Loucy (cell line): ENCODE data around the gene FERD3L.

Experiments
- H2AFZ ChIP-seq: fragments of 200-600 bp; sonication (generic); 2 replicates; pipeline ENCODE4 v1.6.0; 2016; ENCODE audit warnings: antibody characterized with exemption, mild to moderate bottlenecking, low read length, moderate library complexity
- H3F3A ChIP-seq: fragments of 200-600 bp; 2 replicates; pipeline ENCODE4 v1.6.0; 2016; ENCODE audit warnings: antibody characterized with exemption, low read depth, mild to moderate bottlenecking
- H3K27me3 ChIP-seq: fragments of 200-600 bp; sonication (generic); 2 replicates; pipeline ENCODE4 v1.6.1; 2014; ENCODE audit warnings: low read length, mild to moderate bottlenecking; ENCODE audit not compliant: insufficient read depth, poor library complexity, severe bottlenecking
- H3K36me3 ChIP-seq: fragments of 200-600 bp; sonication (generic); 2 replicates; pipeline ENCODE4 v1.6.1; 2016; ENCODE audit warnings: low read length; ENCODE audit not compliant: insufficient read depth
- H3K4me1 ChIP-seq: fragments of 200-600 bp; sonication (generic); 2 replicates; pipeline ENCODE4 v1.5.1; 2014; ENCODE audit warnings: low read length, mild to moderate bottlenecking; ENCODE audit not compliant: insufficient read depth, poor library complexity, severe bottlenecking
- H3K4me2 ChIP-seq: fragments of 200-600 bp; sonication (generic); 2 replicates; pipeline ENCODE4 v1.6.0; 2014; ENCODE audit warnings: antibody characterized with exemption, low read length, low read depth, mild to moderate bottlenecking; ENCODE audit not compliant: poor library complexity, severe bottlenecking
- H3K4me3 ChIP-seq: fragments of 200-600 bp; sonication (generic); 2 replicates; pipeline ENCODE4 v1.5.1; 2014; ENCODE audit warnings: low read length, mild to moderate bottlenecking, mixed read lengths; ENCODE audit not compliant: poor library complexity, severe bottlenecking
- H3K79me2 ChIP-seq: fragments of 200-600 bp; sonication (generic); 2 replicates; pipeline ENCODE4 v1.6.1; 2014; ENCODE audit warnings: low read length; ENCODE audit not compliant: insufficient read depth
- H3K9ac ChIP-seq: fragments of 200-600 bp; sonication (generic); 2 replicates; pipeline ENCODE4 v1.6.0; 2014; ENCODE audit warnings: mild to moderate bottlenecking, low read depth, low read length, moderate library complexity; ENCODE audit not compliant: poor library complexity, severe bottlenecking
- H3K9me2 ChIP-seq: fragments of 200-600 bp; sonication (generic); replicated peaks from 2 replicates; pipeline ENCODE4 v1.6.1; 2016; ENCODE audit warnings: low read depth, low read length, mixed read lengths
- H3K9me3 ChIP-seq: fragments of 200-600 bp; sonication (generic); 2 replicates; pipeline ENCODE4 v1.6.1; 2014; ENCODE audit warnings: mild to moderate bottlenecking, antibody characterized with exemption, low read length, low read depth; ENCODE audit not compliant: insufficient read depth
- H4K20me1 ChIP-seq: fragments of 200-600 bp; sonication (generic); 2 replicates; pipeline ENCODE4 v1.6.0; 2014; ENCODE audit warnings: antibody characterized with exemption, low read length, mild to moderate bottlenecking; ENCODE audit not compliant: insufficient read depth, poor library complexity, severe bottlenecking
- CTCF ChIP-seq: fragments of 200-600 bp; sonication (generic); conservative IDR thresholded peaks from 2 replicates; pipeline ENCODE4 v1.5.1; 2014; ENCODE audit warnings: mild to moderate bottlenecking, antibody characterized with exemption, low read length
- EZH2phosphoT487 ChIP-seq: fragments of 200-600 bp; IDR thresholded peaks from 2 replicates; pipeline ENCODE4 v1.6.1; 2018; ENCODE audit warnings: antibody characterized with exemption, mild to moderate bottlenecking, moderate library complexity, borderline replicate concordance

Gene FERD3L

GRCh38 chr7:19161671-19162070, 16.4 kb upstream of the FERD3L start:
- H3K36me3 ChIP-seq: no peaks in the 10 kb centered on the region
- H3K9ac ChIP-seq: no peak overlapping the region
- no peak overlapping the region for H3K4me2 ChIP-seq
- no peaks in the 10 kb centered on the region for H3K79me2 ChIP-seq
- TF ChIP-seq EZH2phosphoT487 (no peak), CTCF (no peak)
- no peaks in the 10 kb centered on the region for H3K27me3 ChIP-seq
- H3K4me1 ChIP-seq: no peaks in the 10 kb centered on the region
- H3K9me2 ChIP-seq: no peaks in the 10 kb centered on the region
- no peaks in the 10 kb centered on the region for H4K20me1 ChIP-seq
- no peaks in the 10 kb centered on the region for H3F3A ChIP-seq
- H3K4me3 ChIP-seq: no peak overlapping the region
- H2AFZ ChIP-seq: no peak overlapping the region
- H3K9me3 ChIP-seq: no peaks in the 10 kb centered on the region

GRCh38 chr7:19146699-19147098, 1.5 kb upstream of the FERD3L start:
- Histone ChIP-seq H3K4me1 (no peaks in the 10 kb centered on the region), H3K9ac (no peak overlapping the region), H3K9me2 (no peaks in the 10 kb centered on the region), H3K4me3 (no peak overlapping the region), H3K79me2 (no peaks in the 10 kb centered on the region), H4K20me1 (no peaks in the 10 kb centered on the region), H3K9me3 (no peaks in the 10 kb centered on the region), H3K27me3 (no peaks in the 10 kb centered on the region), H3F3A (no peaks in the 10 kb centered on the region), H2AFZ (no peak overlapping the region), H3K4me2 (no peak overlapping the region), H3K36me3 (no peaks in the 10 kb centered on the region)
- TF ChIP-seq EZH2phosphoT487 (no peak), CTCF (no peak)

GRCh38 chr7:19145434-19146115, 354 bp upstream of the FERD3L start:
- no peaks in the 10 kb centered on the region for H3K9me2 ChIP-seq
- no peaks in the 10 kb centered on the region for H3K79me2 ChIP-seq
- no peak overlapping the region for H3K4me2 ChIP-seq
- TF ChIP-seq CTCF (no peak), EZH2phosphoT487 (no peak)
- no peak overlapping the region for H3K4me3 ChIP-seq
- no peaks in the 10 kb centered on the region for H3K27me3 ChIP-seq
- no peaks in the 10 kb centered on the region for H3K4me1 ChIP-seq
- no peaks in the 10 kb centered on the region for H3K9me3 ChIP-seq
- no peak overlapping the region for H2AFZ ChIP-seq
- H4K20me1 ChIP-seq: no peaks in the 10 kb centered on the region
- H3K9ac ChIP-seq: no peak overlapping the region
- no peaks in the 10 kb centered on the region for H3F3A ChIP-seq
- no peaks in the 10 kb centered on the region for H3K36me3 ChIP-seq
